GM12878 (cell line): Measurements from ENCODE around the gene TTC9B. TPM values are rescaled to one million over a fixed set of nuclear protein-coding genes. Genes with fewer than 3 reads are reported as not detected.

Experiments used
- CHD2 ChIP-seq: IDR thresholded peaks from 2 replicates; pipeline ENCODE4 v1.6.1; 2011; ENCODE audit warnings: low read depth, low read length, improper control_type of control experiment, borderline replicate concordance
- EZH2 ChIP-seq: IDR thresholded peaks from 2 replicates; pipeline ENCODE4 v1.6.1; 2012; ENCODE audit warnings: low read depth, mild to moderate bottlenecking, control low read depth, inconsistent platforms, low read length, borderline replicate concordance; ENCODE audit not compliant: control insufficient read depth
- GATAD2B ChIP-seq: fragments of 450-650 bp; conservative IDR thresholded peaks from 2 replicates; pipeline ENCODE4 v1.6.1; 2017; ENCODE audit warnings: low read depth, mild to moderate bottlenecking, moderate library complexity
- HDAC2 ChIP-seq: fragments of 200-600 bp; sonication (generic); IDR thresholded peaks from 2 replicates; pipeline ENCODE4 v1.6.1; 2017
- KDM1A ChIP-seq: fragments of 200-600 bp; sonication (generic); IDR thresholded peaks from 2 replicates; pipeline ENCODE4 v1.6.1; 2016; ENCODE audit warnings: borderline replicate concordance
- LARP7 ChIP-seq: fragments of 450-650 bp; IDR thresholded peaks from 2 replicates; pipeline ENCODE4 v1.6.1; 2017; ENCODE audit warnings: mild to moderate bottlenecking
- MTA3 ChIP-seq: IDR thresholded peaks from 2 replicates; pipeline ENCODE4 v1.6.1; 2012; ENCODE audit warnings: low read length, inconsistent platforms, borderline replicate concordance
- NR2F1 ChIP-seq: fragments of 450-650 bp; conservative IDR thresholded peaks from 2 replicates; pipeline ENCODE4 v1.6.1; 2017; ENCODE audit warnings: mild to moderate bottlenecking
- RFX5 ChIP-seq: IDR thresholded peaks from 2 replicates; pipeline ENCODE4 v1.6.1; 2011; ENCODE audit warnings: low read depth, low read length, improper control_type of control experiment
- SMAD5 ChIP-seq: IDR thresholded peaks from 2 replicates; pipeline ENCODE4 v1.6.1; 2016; ENCODE audit warnings: antibody characterized with exemption, low read depth
- STAT1 ChIP-seq: fragments of 450-650 bp; conservative IDR thresholded peaks from 2 replicates; pipeline ENCODE4 v1.6.1; 2014; ENCODE audit warnings: antibody characterized with exemption, mild to moderate bottlenecking
- TBL1XR1 ChIP-seq: IDR thresholded peaks from 2 replicates; pipeline ENCODE4 v1.6.1; 2012; ENCODE audit warnings: low read depth, low read length, improper control_type of control experiment
- TCF3 ChIP-seq: IDR thresholded peaks from 2 replicates; pipeline ENCODE4 v1.6.1; 2012; ENCODE audit warnings: low read depth, mild to moderate bottlenecking, low read length, borderline replicate concordance; ENCODE audit not compliant: insufficient read depth
- YBX1 ChIP-seq: fragments of 450-650 bp; IDR thresholded peaks from 2 replicates; pipeline ENCODE4 v1.6.1; 2016; ENCODE audit warnings: antibody characterized with exemption
- ZNF24 ChIP-seq: fragments of 450-650 bp; IDR thresholded peaks from 2 replicates; pipeline ENCODE4 v1.6.1; 2017; ENCODE audit warnings: antibody characterized with exemption, mild to moderate bottlenecking
- polyA plus RNA-seq, 11 experiments: library from polyadenylated mRNA; depleted of rRNA in 4 of 11; unstranded in 6 of 11; stranded (reverse) in 5 of 11; fragments of >200 nt; fragmentation: Nextera tagmentation in 4 of 11; fragmentation: Illumina TruSeq in 1 of 11; extraction: Ambion mirVana in 4 of 11; extraction: Trizol in 1 of 11; gene quantifications; 1 replicate in 1 of 11; 2 replicates in 10 of 11; pipeline versions ENCODE4 v1.2.1 to v1.2.3, GENCODE V29; 2011 to 2016; ENCODE audit warnings: inconsistent platforms in 2 of 11, missing spikeins in 2 of 11, low read depth in 1 of 11
- total RNA-seq, 4 experiments: library from RNA; depleted of rRNA in 3 of 4; stranded (reverse); fragments of >200 nt in 3 of 4; fragmentation: Illumina TruSeq in 1 of 4; extraction: Trizol in 1 of 4; gene quantifications; 2 replicates each; pipeline versions ENCODE4 v1.2.1 to v1.2.3, GENCODE V29; 2013 to 2021
- TF ChIP-seq, protein P1 (sequence below): fragments of 450-650 bp; IDR thresholded peaks from 2 replicates; pipeline ENCODE4 v1.6.1; 2014; ENCODE audit warnings: mild to moderate bottlenecking
- TF ChIP-seq, protein P2 (sequence below): fragments of 450-650 bp; IDR thresholded peaks from 2 replicates; pipeline ENCODE4 v1.6.1; 2018; ENCODE audit warnings: borderline replicate concordance, mild to moderate bottlenecking; ENCODE audit not compliant: partially characterized antibody
- TF ChIP-seq, protein P3 (sequence below): fragments of 450-650 bp; IDR thresholded peaks from 2 replicates; pipeline ENCODE4 v1.6.1; 2017; ENCODE audit warnings: low read depth, mild to moderate bottlenecking, moderate library complexity
- TF ChIP-seq, protein P4 (sequence below): fragments of 450-650 bp; formaldehyde crosslinking; IDR thresholded peaks from 2 replicates; pipeline ENCODE4 v1.4.0; 2022; ENCODE audit warnings: mild to moderate bottlenecking, moderate library complexity

Gene TTC9B
- total and polyA plus RNA-seq, 10 of the 15 experiments (the other 5 are each of a cell fraction or from before 2014, with no cell fraction given) = 0.04 to 0.14 (median 0.10) TPM; not detected in 7

DNA sequence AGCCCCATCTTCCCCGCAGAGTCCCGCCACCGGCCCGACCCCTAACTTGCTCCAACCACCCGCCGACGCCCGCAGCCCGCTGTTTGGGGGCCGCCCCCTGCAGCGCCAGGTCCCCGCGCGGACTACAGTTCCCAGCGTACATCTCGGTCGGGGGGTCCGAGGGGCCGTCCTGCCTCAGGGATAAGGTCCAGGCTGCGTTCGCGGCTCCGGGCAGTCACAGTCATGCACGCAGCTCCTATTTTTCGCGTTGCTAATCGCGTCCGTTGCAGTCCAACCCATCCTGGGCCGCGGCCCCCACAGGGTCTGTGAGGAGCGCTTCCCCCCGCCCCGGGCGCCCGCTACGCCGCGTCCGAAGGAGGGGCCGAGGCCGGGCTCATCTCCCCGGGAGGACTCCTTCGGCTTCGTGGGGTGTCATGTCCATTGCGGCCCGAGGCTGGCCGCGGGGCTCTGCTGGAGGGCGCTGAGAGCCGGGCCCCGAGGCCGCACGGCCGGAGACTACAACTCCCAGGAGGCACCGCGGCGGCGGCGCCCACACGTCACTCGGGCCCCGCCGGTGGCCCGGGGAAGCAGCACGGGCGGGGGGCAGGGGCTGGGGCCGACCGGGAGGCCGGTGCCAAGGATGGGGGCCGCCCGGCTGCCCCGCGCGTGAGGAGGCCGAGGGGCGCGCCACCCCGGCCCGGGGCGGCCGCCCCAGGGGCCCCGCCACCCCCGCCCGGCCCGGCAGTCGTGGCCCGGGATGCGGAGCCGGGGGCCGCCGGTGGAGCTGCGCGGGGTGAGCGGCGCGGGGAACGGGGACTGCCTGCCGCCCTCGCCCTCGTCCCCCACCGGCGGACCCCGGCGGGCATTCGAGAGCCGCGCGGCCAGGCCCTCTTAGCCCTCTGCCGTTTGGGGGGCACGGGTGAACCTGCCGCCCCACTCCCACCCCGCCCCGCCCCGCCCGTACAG lies 27.0 kb downstream of the TTC9B start, which contains the start of gene MAP3K10 (continued):
- no peak for TF ChIP-seq YBX1
- TF ChIP-seq, protein P1, sequence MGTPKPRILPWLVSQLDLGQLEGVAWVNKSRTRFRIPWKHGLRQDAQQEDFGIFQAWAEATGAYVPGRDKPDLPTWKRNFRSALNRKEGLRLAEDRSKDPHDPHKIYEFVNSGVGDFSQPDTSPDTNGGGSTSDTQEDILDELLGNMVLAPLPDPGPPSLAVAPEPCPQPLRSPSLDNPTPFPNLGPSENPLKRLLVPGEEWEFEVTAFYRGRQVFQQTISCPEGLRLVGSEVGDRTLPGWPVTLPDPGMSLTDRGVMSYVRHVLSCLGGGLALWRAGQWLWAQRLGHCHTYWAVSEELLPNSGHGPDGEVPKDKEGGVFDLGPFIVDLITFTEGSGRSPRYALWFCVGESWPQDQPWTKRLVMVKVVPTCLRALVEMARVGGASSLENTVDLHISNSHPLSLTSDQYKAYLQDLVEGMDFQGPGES = no peak
- TF ChIP-seq NR2F1 = no peak; the same call in 1 of the 2 replicates
- TF ChIP-seq RFX5 = 0 out of 2 replicates have a peak, but pooled peaks have one; percentile 12
- TF ChIP-seq SMAD5 = no peak
- peak; percentile 91 for TF ChIP-seq GATAD2B
- TF ChIP-seq MTA3 = no peak
- TF ChIP-seq, protein P2, sequence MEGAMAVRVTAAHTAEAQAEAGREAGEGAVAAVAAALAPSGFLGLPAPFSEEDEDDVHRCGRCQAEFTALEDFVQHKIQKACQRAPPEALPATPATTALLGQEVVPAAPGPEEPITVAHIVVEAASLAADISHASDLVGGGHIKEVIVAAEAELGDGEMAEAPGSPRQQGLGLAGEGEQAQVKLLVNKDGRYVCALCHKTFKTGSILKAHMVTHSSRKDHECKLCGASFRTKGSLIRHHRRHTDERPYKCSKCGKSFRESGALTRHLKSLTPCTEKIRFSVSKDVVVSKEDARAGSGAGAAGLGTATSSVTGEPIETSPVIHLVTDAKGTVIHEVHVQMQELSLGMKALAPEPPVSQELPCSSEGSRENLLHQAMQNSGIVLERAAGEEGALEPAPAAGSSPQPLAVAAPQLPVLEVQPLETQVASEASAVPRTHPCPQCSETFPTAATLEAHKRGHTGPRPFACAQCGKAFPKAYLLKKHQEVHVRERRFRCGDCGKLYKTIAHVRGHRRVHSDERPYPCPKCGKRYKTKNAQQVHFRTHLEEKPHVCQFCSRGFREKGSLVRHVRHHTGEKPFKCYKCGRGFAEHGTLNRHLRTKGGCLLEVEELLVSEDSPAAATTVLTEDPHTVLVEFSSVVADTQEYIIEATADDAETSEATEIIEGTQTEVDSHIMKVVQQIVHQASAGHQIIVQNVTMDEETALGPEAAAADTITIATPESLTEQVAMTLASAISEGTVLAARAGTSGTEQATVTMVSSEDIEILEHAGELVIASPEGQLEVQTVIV = no peak
- TF ChIP-seq EZH2 = no peak
- no peak for TF ChIP-seq STAT1
- no peak for TF ChIP-seq ZNF24
- no peak for TF ChIP-seq CHD2
- no peak for TF ChIP-seq HDAC2
- no peak for TF ChIP-seq KDM1A
- TF ChIP-seq, protein P3, sequence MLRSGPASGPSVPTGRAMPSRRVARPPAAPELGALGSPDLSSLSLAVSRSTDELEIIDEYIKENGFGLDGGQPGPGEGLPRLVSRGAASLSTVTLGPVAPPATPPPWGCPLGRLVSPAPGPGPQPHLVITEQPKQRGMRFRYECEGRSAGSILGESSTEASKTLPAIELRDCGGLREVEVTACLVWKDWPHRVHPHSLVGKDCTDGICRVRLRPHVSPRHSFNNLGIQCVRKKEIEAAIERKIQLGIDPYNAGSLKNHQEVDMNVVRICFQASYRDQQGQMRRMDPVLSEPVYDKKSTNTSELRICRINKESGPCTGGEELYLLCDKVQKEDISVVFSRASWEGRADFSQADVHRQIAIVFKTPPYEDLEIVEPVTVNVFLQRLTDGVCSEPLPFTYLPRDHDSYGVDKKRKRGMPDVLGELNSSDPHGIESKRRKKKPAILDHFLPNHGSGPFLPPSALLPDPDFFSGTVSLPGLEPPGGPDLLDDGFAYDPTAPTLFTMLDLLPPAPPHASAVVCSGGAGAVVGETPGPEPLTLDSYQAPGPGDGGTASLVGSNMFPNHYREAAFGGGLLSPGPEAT = 0 out of 2 replicates have a peak, but pooled peaks have one; percentile 13
- peak; percentile 94 for TF ChIP-seq LARP7
- TF ChIP-seq, protein P4, sequence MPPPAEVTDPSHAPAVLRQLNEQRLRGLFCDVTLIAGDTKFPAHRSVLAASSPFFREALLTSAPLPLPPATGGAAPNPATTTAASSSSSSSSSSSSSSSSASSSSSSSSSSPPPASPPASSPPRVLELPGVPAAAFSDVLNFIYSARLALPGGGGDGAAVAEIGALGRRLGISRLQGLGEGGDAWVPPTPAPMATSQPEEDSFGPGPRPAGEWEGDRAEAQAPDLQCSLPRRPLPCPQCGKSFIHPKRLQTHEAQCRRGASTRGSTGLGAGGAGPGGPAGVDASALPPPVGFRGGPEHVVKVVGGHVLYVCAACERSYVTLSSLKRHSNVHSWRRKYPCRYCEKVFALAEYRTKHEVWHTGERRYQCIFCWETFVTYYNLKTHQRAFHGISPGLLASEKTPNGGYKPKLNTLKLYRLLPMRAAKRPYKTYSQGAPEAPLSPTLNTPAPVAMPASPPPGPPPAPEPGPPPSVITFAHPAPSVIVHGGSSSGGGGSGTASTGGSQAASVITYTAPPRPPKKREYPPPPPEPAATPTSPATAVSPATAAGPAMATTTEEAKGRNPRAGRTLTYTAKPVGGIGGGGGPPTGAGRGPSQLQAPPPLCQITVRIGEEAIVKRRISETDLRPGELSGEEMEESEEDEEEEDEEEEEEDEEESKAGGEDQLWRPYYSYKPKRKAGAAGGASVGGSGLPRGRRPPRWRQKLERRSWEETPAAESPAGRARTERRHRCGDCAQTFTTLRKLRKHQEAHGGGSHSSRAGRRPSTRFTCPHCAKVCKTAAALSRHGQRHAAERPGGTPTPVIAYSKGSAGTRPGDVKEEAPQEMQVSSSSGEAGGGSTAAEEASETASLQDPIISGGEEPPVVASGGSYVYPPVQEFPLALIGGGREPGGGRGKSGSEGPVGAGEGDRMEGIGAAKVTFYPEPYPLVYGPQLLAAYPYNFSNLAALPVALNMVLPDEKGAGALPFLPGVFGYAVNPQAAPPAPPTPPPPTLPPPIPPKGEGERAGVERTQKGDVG (CRISPR knock-in tag) = no peak
- no peak for TF ChIP-seq TBL1XR1
- no peak for TF ChIP-seq TCF3
